Neural progenitor cell (in vitro differentiated cells): ENCODE measurements around the gene FBXO10. TPM values are rescaled to one million over a fixed set of nuclear protein-coding genes. Genes with fewer than 3 reads are reported as not detected.

ENCODE experiments used
- DNase-seq: peaks from one replicate; pipeline ENCODE4 v3.0.0-alpha.2; 2016; ENCODE audit warnings: low spot score
- H2AFZ ChIP-seq: fragments of 200-600 bp; sonication (generic); replicated peaks from 2 replicates; pipeline ENCODE4 v1.6.1; 2016; ENCODE audit warnings: antibody characterized with exemption
- H3F3A ChIP-seq: fragments of 200-600 bp; sonication (generic); 2 replicates; pipeline ENCODE4 v1.6.1; 2016; ENCODE audit warnings: antibody characterized with exemption, low read depth
- H3K27ac ChIP-seq: fragments of 200-600 bp; sonication (generic); 2 replicates; pipeline ENCODE4 v1.5.1; 2016; ENCODE audit warnings: mild to moderate bottlenecking
- H3K27me3 ChIP-seq: fragments of 200-600 bp; sonication (generic); 2 replicates; pipeline ENCODE4 v1.6.1; 2016; ENCODE audit warnings: mild to moderate bottlenecking, moderate library complexity
- H3K36me3 ChIP-seq: fragments of 200-600 bp; sonication (generic); 2 replicates; pipeline ENCODE4 v1.5.1; 2016
- H3K4me1 ChIP-seq: fragments of 200-600 bp; sonication (generic); 2 replicates; pipeline ENCODE4 v1.6.1; 2016; ENCODE audit warnings: mixed run types
- H3K4me2 ChIP-seq: fragments of 200-600 bp; sonication (generic); 2 replicates; pipeline ENCODE4 v1.6.1; 2016
- H3K4me3 ChIP-seq: fragments of 200-600 bp; sonication (generic); 2 replicates; pipeline ENCODE4 v1.5.1; 2016
- H3K79me2 ChIP-seq: fragments of 200-600 bp; sonication (generic); 2 replicates; pipeline ENCODE4 v1.6.1; 2016; ENCODE audit warnings: low read depth
- H3K9ac ChIP-seq: fragments of 200-600 bp; sonication (generic); 2 replicates; pipeline ENCODE4 v1.6.1; 2016
- H3K9me3 ChIP-seq: fragments of 200-600 bp; sonication (generic); 2 replicates; pipeline ENCODE4 v1.5.1; 2016; ENCODE audit warnings: low read depth
- H4K20me1 ChIP-seq: fragments of 200-600 bp; sonication (generic); 2 replicates; pipeline ENCODE4 v1.6.1; 2016; ENCODE audit warnings: low read depth
- H3K27ac Mint-ChIP-seq: 3 replicates; pipeline ENCODE4 v1.8.0; 2021; ENCODE audit warnings: mixed read lengths
- H3K27me3 Mint-ChIP-seq: 2 replicates; pipeline ENCODE4 v1.8.0; 2022; ENCODE audit warnings: low read depth, mild to moderate bottlenecking, inconsistent platforms, moderate library complexity, mixed read lengths; ENCODE audit not compliant: insufficient read depth
- H3K36me3 Mint-ChIP-seq: 3 replicates; pipeline ENCODE4 v1.8.0; 2021; ENCODE audit warnings: mixed read lengths
- H3K4me1 Mint-ChIP-seq: 3 replicates; pipeline ENCODE4 v1.8.0; 2021; ENCODE audit warnings: mixed read lengths
- H3K4me3 Mint-ChIP-seq: 3 replicates; pipeline ENCODE4 v1.8.0; 2021; ENCODE audit warnings: mild to moderate bottlenecking, moderate library complexity, mixed read lengths
- H3K9me3 Mint-ChIP-seq: 3 replicates; pipeline ENCODE4 v1.8.0; 2020; ENCODE audit warnings: mixed read lengths
- EZH2 ChIP-seq: fragments of 200-600 bp; sonication (generic); IDR thresholded peaks from 2 replicates; pipeline ENCODE4 v1.6.1; 2017; ENCODE audit warnings: antibody characterized with exemption, mild to moderate bottlenecking, moderate library complexity
- EZH2phosphoT487 ChIP-seq: fragments of 200-600 bp; sonication (generic); IDR thresholded peaks from 2 replicates; pipeline ENCODE4 v1.6.1; 2017; ENCODE audit warnings: antibody characterized with exemption
- total RNA-seq: library from RNA; depleted of rRNA; stranded (reverse); fragments of >200 nt; gene quantifications from 2 replicates; pipeline ENCODE4 v1.2.3, GENCODE V29; 2015; ENCODE audit warnings: low replicate concordance
- TF ChIP-seq, protein P1 (sequence below): fragments of 200-600 bp; sonication (generic); IDR thresholded peaks from 2 replicates; pipeline ENCODE4 v1.5.1; 2017; ENCODE audit warnings: antibody characterized with exemption, mild to moderate bottlenecking

FBXO10 gene
- total RNA-seq, 1 donor from 2014 or later: 13.4 TPM

DNA sequence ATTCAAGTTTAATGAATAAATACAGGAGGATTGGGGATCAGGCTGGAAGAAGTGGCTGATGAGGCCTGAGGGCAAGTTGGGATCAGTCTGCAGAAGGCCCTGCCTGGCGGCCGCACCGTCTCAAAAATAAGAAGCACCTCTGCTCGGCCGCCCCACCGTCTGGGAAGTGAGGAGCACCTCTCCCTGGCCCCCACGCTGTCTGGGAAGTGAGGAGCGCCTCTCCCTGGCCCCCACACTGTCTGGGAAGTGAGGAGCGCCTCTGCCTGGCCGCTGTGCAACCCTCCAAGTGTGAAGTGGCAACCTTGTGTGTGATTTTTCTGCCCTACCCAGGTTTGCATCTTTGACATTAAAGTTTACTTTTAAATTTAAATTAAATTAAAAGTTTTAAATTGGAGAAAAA is 55.1 kb downstream of the FBXO10 start:
- TF ChIP-seq EZH2 (no peak), EZH2phosphoT487 (no peak)
- TF ChIP-seq, protein P1, sequence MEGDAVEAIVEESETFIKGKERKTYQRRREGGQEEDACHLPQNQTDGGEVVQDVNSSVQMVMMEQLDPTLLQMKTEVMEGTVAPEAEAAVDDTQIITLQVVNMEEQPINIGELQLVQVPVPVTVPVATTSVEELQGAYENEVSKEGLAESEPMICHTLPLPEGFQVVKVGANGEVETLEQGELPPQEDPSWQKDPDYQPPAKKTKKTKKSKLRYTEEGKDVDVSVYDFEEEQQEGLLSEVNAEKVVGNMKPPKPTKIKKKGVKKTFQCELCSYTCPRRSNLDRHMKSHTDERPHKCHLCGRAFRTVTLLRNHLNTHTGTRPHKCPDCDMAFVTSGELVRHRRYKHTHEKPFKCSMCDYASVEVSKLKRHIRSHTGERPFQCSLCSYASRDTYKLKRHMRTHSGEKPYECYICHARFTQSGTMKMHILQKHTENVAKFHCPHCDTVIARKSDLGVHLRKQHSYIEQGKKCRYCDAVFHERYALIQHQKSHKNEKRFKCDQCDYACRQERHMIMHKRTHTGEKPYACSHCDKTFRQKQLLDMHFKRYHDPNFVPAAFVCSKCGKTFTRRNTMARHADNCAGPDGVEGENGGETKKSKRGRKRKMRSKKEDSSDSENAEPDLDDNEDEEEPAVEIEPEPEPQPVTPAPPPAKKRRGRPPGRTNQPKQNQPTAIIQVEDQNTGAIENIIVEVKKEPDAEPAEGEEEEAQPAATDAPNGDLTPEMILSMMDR: no peak
- Mint-ChIP-seq H3K4me3 (no peak overlapping the region), H3K4me1 (no peaks in the 10 kb centered on the region), H3K27ac (no peak overlapping the region), H3K36me3 (peaks cover 31% of the 10 kb centered on the region), H3K9me3 (no peaks in the 10 kb centered on the region), H3K27me3 (peaks cover 2% of the 10 kb centered on the region)
- Histone ChIP-seq H3K4me2 (no peak overlapping the region), H3K79me2 (no peaks in the 10 kb centered on the region), H4K20me1 (no peaks in the 10 kb centered on the region), H3F3A (no peaks in the 10 kb centered on the region), H3K9ac (no peak overlapping the region), H3K27me3 (no peaks in the 10 kb centered on the region), H3K4me3 (no peak overlapping the region), H3K4me1 (no peaks in the 10 kb centered on the region), H3K27ac (no peak overlapping the region), H2AFZ (no peak overlapping the region), H3K36me3 (no peaks in the 10 kb centered on the region), H3K9me3 (no peaks in the 10 kb centered on the region)
- no peak for DNase-seq

DNA sequence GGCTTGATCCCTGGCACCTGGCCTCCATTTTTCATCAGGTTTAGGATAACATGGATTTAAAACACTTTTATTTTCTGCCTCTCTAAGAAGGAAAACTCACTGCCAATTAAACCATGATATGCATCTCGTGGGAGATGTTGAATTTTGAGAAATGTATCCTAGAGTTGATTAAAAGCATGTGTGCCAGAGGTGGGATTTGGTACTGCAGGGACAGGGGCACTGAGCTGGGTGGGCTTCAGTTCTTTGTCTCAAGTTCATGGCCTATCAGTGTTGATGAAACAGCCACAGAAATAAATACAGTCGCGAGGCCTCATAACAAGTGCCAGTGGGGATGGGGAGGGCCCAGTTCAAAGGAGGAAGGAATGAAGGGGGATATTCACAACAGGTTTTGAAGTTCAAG is 55.5 kb downstream of the FBXO10 start:
- Mint-ChIP-seq H3K27me3 (peaks cover 2% of the 10 kb centered on the region), H3K4me1 (no peaks in the 10 kb centered on the region), H3K27ac (no peak overlapping the region), H3K36me3 (peaks cover 31% of the 10 kb centered on the region), H3K9me3 (no peaks in the 10 kb centered on the region), H3K4me3 (no peak overlapping the region)
- H3K79me2 ChIP-seq: no peaks in the 10 kb centered on the region
- H3K9ac ChIP-seq: no peak overlapping the region
- TF ChIP-seq EZH2: no peak
- TF ChIP-seq, protein P1: no peak
- no peak for TF ChIP-seq EZH2phosphoT487
- no peak overlapping the region for H3K4me2 ChIP-seq
- no peaks in the 10 kb centered on the region for H3K27me3 ChIP-seq
- no peak for DNase-seq
- H3F3A ChIP-seq: no peaks in the 10 kb centered on the region
- no peak overlapping the region for H3K27ac ChIP-seq
- no peak overlapping the region for H3K4me3 ChIP-seq
- H2AFZ ChIP-seq: no peak overlapping the region
- H3K9me3 ChIP-seq: no peaks in the 10 kb centered on the region
- no peaks in the 10 kb centered on the region for H3K36me3 ChIP-seq
- H4K20me1 ChIP-seq: no peaks in the 10 kb centered on the region
- no peaks in the 10 kb centered on the region for H3K4me1 ChIP-seq

DNA sequence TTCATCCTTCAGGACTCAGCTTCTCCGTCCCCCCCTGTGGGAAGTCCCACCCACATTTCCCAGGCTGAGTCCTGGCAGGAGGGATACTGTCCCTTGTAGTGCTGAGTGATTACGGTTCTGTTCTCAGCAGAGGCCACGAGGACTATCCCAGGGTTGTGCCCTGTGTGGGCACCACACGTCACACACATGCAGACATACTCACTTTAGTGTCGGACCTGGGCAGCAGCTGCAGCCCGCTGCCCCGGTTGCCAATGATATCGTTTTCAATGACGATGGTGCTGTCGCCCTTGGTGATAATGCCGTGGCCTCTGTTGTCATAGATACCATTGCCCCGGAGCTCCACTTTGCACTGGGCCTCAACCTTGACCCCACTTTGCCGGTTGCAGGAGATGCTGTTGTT is 58.3 kb downstream of the FBXO10 start:
- Histone ChIP-seq H3K9ac (no peak overlapping the region), H3K27ac (no peak overlapping the region), H3K9me3 (no peaks in the 10 kb centered on the region), H3K79me2 (no peaks in the 10 kb centered on the region), H3K4me2 (no peak overlapping the region), H4K20me1 (no peaks in the 10 kb centered on the region), H3K4me1 (no peaks in the 10 kb centered on the region), H3K36me3 (no peaks in the 10 kb centered on the region), H2AFZ (no peak overlapping the region), H3K27me3 (no peaks in the 10 kb centered on the region), H3K4me3 (no peak overlapping the region), H3F3A (no peaks in the 10 kb centered on the region)
- TF ChIP-seq, protein P1: no peak
- TF ChIP-seq EZH2: no peak
- TF ChIP-seq EZH2phosphoT487: no peak
- Mint-ChIP-seq H3K4me1 (peaks cover 3% of the 10 kb centered on the region), H3K4me3 (no peak overlapping the region), H3K9me3 (no peaks in the 10 kb centered on the region), H3K27me3 (no peaks in the 10 kb centered on the region), H3K36me3 (peaks cover 32% of the 10 kb centered on the region), H3K27ac (no peak overlapping the region)
- no peak for DNase-seq
